Cardiac muscle cell (in vitro differentiated cells and primary cell): ENCODE measurements around the gene PARVA. TPM values are rescaled to one million over a fixed set of nuclear protein-coding genes. Genes with fewer than 3 reads are reported as not detected.
A peak's percentile ranks its signal among the peaks of the same experiment; 100 is the strongest.

Experiments
- DNase-seq, 2 donors: peaks; one replicate each; pipeline versions ENCODE4 v3.0.0 to v3.0.0-alpha.2; 2010 to 2017; ENCODE audit warnings: low read depth in 1 of 2, low spot score in 1 of 2
- H3K27ac ChIP-seq: fragments of 200-600 bp; sonication (generic); 2 replicates; pipeline ENCODE4 v1.5.1; 2016
- H3K27me3 ChIP-seq: fragments of 200-600 bp; sonication (generic); 2 replicates; pipeline ENCODE4 v1.6.0; 2016; ENCODE audit warnings: control low read depth
- H3K36me3 ChIP-seq: fragments of 200-600 bp; sonication (generic); 2 replicates; pipeline ENCODE4 v1.5.1; 2016; ENCODE audit warnings: control low read depth
- H3K4me1 ChIP-seq: fragments of 200-600 bp; sonication (generic); 2 replicates; pipeline ENCODE4 v1.8.1; 2017; ENCODE audit warnings: low read depth, mild to moderate bottlenecking, mixed run types
- H3K4me3 ChIP-seq: fragments of 200-600 bp; sonication (generic); 2 replicates; pipeline ENCODE4 v1.5.1; 2016; ENCODE audit warnings: mild to moderate bottlenecking
- H3K9me3 ChIP-seq: fragments of 200-600 bp; sonication (generic); 2 replicates; pipeline ENCODE4 v1.5.1; 2017; ENCODE audit warnings: low read depth, mild to moderate bottlenecking, control low read depth
- polyA plus RNA-seq: library from polyadenylated mRNA; unstranded; fragments of >200 nt; fragmentation: Nextera tagmentation; extraction: Ambion mirVana; gene quantifications from 2 replicates; pipeline ENCODE4 v1.2.1, GENCODE V29; 2016
- total RNA-seq: library from RNA; depleted of rRNA; stranded (reverse); fragments of >200 nt; gene quantifications from 2 replicates; pipeline ENCODE4 v1.2.3, GENCODE V29; 2016
- TF ChIP-seq, protein P1 (sequence below): IDR thresholded peaks from 2 replicates; pipeline ENCODE4 v1.5.1; 2012; ENCODE audit warnings: low read depth, mild to moderate bottlenecking, low read length

Gene PARVA
- total and polyA plus RNA-seq, 2 experiments from 2014 or later, result 13.0 to 24.2 TPM

GRCh38 chr11:12433121-12433520 is 55.8 kb downstream of the PARVA start:
- TF ChIP-seq, protein P1, sequence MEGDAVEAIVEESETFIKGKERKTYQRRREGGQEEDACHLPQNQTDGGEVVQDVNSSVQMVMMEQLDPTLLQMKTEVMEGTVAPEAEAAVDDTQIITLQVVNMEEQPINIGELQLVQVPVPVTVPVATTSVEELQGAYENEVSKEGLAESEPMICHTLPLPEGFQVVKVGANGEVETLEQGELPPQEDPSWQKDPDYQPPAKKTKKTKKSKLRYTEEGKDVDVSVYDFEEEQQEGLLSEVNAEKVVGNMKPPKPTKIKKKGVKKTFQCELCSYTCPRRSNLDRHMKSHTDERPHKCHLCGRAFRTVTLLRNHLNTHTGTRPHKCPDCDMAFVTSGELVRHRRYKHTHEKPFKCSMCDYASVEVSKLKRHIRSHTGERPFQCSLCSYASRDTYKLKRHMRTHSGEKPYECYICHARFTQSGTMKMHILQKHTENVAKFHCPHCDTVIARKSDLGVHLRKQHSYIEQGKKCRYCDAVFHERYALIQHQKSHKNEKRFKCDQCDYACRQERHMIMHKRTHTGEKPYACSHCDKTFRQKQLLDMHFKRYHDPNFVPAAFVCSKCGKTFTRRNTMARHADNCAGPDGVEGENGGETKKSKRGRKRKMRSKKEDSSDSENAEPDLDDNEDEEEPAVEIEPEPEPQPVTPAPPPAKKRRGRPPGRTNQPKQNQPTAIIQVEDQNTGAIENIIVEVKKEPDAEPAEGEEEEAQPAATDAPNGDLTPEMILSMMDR, result no peak
- peak overlapping the region; percentile 9 for H3K27ac ChIP-seq
- H3K4me3 ChIP-seq, result no peak overlapping the region
- H3K36me3 ChIP-seq, result no peaks in the 10 kb centered on the region
- no peaks in the 10 kb centered on the region for H3K9me3 ChIP-seq
- no peak for DNase-seq
- no peaks in the 10 kb centered on the region for H3K27me3 ChIP-seq
- peaks cover 31% of the 10 kb centered on the region for H3K4me1 ChIP-seq

DNA sequence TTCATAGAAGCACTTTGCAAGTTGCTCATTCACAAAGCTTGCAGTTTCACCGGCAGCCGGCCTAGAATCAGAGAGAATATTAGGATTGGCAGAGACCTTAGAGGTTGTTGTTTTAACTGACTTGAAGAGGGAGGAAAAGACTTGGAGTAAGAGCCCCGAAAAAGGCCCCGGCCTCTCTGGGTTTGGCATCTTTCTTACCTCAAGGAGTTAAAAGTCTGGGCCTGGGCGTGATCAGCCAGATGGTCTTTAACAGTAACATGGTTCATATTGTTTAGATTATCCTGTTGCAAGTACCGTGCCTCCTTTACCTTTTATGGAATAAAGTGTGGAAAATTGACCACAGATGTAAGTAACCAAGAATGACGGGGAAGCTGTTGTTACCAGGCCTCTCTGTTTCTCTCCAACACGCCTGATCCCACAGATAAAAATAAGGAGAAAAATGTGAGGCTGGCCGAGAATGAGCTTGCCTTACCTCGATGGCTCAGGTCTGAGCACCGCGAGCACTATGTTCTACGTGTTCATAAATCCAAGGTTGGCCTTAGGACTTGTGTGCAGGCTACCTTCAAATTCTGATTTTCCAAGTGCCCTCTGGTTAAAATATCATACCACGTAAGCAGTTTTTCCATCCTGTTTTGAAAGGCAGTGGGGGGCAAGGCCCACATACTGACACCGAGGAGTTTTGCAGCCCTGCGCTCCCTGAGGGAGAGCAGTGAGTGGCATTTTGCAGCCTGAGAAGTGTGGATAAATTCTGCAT is 56.4 kb downstream of the PARVA start:
- H3K36me3 ChIP-seq, result no peaks in the 10 kb centered on the region
- H3K27me3 ChIP-seq, result no peaks in the 10 kb centered on the region
- peak overlapping the region; percentile 47 for H3K27ac ChIP-seq
- peaks cover 31% of the 10 kb centered on the region for H3K4me1 ChIP-seq
- DNase-seq, result peak in 1 of 2 donors; percentile 87
- no peak overlapping the region for H3K4me3 ChIP-seq
- TF ChIP-seq, protein P1, result no peak
- H3K9me3 ChIP-seq, result no peaks in the 10 kb centered on the region

DNA sequence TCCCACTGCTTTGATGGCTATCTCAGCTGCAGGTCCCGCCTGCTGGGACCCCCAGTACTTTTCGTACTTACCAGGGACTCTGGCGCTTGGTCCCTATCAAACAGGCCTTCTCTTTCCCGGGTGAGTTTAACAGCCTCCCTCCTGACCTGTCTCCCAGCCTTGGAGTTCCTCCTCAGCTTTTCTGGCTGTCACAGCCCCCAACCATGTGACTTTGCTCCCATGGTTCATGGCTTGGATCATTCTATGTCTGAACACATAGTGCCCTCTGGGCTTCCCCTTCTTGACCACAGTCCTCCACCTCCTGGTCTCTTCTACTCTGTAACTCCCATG is 56.9 kb downstream of the PARVA start:
- TF ChIP-seq, protein P1, result no peak
- Histone ChIP-seq H3K27me3 (no peaks in the 10 kb centered on the region), H3K4me3 (no peak overlapping the region), H3K4me1 (peaks cover 31% of the 10 kb centered on the region), H3K27ac (peak overlapping the region; percentile 47), H3K36me3 (no peaks in the 10 kb centered on the region), H3K9me3 (no peaks in the 10 kb centered on the region)
- DNase-seq, result no peak

DNA sequence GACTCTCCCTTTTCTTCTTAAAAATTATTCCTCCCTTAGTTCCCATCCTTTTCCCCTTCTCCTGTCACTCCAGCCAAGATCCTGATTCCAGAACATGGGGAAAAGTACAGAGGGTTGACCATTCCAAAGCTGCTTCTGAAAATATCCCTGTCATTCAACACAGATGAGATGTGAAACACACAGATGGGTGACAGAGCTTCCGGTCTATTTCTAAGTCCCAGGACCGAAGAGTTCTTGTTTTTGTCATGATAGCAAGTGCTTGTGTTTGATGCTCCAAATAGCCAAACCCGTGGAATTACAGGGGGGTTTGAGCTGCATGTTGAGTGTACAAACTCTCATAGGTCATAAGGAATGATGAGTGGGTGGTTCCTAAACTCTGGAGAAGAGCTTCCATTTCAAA is 57.9 kb downstream of the PARVA start:
- H3K4me3 ChIP-seq, result no peak overlapping the region
- no peak for DNase-seq
- no peaks in the 10 kb centered on the region for H3K27me3 ChIP-seq
- peaks cover 31% of the 10 kb centered on the region for H3K4me1 ChIP-seq
- H3K27ac ChIP-seq, result peak overlapping the region; percentile 47
- TF ChIP-seq, protein P1, result no peak
- H3K9me3 ChIP-seq, result no peaks in the 10 kb centered on the region
- no peaks in the 10 kb centered on the region for H3K36me3 ChIP-seq

DNA sequence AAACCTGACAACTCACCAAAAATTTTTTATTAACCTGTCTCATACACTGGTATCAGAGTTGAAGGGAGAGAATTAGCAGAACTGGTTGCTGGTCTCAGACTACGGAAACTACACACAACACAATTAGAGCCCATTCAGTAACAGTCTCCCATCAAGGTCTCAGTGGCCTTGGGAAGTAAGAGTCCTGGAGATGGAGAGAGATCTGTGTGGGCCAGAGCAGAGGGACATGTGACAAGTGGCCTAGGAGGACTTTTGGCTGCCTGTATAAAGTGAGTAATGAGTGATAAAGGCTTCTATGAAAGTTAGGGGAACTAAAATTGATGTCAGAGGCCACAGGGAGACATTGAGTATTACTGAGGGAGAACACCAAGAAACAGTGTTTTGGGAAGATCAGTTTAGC is 58.9 kb downstream of the PARVA start:
- peaks cover 23% of the 10 kb centered on the region for H3K4me1 ChIP-seq
- no peak for DNase-seq
- TF ChIP-seq, protein P1, result no peak
- H3K27me3 ChIP-seq, result no peaks in the 10 kb centered on the region
- H3K9me3 ChIP-seq, result no peaks in the 10 kb centered on the region
- H3K27ac ChIP-seq, result no peak overlapping the region
- no peak overlapping the region for H3K4me3 ChIP-seq
- no peaks in the 10 kb centered on the region for H3K36me3 ChIP-seq
